HTERT RPE-1 (cell line): ENCODE results near the gene CCDC91.
"Not testable (repeated sequence)": the region's sequence is repeated elsewhere in the genome, so short reads cannot be mapped to it uniquely, and the experiment has no call there.

Experiments
- in situ Hi-C: fragments of 300-500 bp; cut with MboI; formaldehyde crosslinking; loops from 4 replicates; pipeline ENCODE4 v1.14.3; 2020; ENCODE audit warnings: low sequenced_read_pairs

Gene CCDC91

GRCh38 chr12:28231248-28231647, 41.0 kb downstream of the CCDC91 start:
- in situ Hi-C loops, result no loop called here

DNA sequence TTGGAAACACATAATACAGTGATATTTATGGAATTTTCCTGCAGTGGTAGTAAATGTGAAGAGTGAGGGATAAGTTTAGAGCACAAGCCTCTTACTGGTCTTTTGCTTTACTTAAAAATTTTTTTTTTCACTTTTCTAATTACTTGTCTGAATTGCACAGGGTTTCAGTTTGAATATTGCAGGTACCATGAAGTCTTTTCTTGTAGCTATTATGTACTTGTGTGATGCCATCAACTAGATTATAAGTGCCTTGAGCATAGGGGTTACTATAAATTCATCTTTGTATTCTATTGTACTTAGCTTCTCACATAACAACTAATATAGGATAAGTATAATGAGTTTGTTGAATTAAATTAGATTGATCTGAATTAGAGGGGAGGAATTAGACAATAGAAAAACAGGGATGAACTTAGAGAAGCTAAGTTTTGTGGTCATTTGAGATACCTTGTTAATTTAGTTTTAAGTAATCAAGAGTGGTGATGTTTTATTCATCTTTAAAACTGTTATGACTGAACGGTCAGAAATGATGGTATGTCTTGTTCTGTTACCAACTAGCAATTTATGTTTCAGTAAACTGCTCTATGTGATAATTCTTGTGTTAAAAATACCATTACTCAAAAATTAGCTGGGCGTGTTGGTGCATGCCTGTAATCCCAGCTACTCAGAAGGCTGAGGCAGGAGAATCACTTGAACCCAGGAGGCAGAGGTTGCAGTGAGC, 42.1 kb downstream of the CCDC91 start:
- in situ Hi-C loops, result no loop called here

- in situ Hi-C loops, result no loop called here
These were observed 44.2 kb downstream of the CCDC91 start for GRCh38 chr12:28234444-28234843.

DNA sequence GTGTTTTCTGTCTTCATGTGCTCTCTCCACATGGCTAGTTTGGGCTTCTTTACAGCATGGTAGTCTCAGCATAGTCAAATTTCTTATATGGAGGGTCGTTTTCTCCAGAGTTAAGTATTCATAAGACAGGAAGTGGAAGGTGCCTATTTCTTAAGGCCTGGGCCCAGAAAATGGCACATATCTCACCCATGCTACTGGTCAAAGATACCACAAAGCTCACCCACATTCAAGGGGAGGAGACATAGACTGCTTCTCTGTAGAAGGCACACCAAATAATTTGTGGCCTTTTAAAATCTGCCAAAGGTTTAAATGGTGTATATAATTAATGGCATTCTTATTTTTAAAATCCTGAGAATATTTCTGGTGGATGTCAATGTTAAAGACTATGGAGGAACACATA, 44.8 kb downstream of the CCDC91 start:
- in situ Hi-C loops, result no loop called here

DNA sequence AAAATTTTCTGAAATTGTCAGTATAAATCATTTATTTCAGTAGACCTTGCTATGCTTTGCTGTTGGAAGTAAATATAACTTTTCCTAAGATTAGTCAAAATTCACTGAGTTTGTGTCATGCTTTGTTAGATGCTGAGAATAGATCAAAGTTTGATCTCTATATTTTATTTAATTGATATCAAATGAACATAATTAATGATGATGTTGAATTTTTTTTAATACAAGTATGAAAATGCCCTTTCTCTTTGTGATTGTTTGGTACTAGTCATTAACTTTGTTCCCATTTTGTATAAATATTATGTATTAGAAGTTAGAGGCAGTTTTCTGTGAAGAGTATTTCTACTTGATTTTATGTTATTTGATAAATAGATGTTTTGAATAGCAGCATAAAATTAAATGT, 45.7 kb downstream of the CCDC91 start:
- in situ Hi-C loops, result no loop called here

DNA sequence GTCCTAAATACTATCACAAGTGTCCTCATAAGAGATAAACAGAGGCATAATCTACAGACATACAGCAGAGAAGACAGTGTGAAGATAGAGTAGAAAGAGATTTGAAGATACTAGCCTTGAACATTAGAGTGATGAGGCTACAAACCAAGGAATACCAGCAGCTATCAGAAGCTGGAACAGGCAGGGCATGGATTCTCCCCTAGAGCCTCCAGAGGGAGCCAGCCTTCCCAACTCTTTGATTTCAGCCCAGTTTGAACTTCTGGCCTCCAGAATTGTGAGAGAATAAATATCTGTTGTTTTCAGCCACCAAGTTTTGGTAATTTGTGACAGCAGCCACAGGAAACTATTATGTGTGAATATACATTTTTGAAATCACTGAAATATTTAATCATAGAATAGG, 47.2 kb downstream of the CCDC91 start:
- in situ Hi-C loops, result no loop called here

DNA sequence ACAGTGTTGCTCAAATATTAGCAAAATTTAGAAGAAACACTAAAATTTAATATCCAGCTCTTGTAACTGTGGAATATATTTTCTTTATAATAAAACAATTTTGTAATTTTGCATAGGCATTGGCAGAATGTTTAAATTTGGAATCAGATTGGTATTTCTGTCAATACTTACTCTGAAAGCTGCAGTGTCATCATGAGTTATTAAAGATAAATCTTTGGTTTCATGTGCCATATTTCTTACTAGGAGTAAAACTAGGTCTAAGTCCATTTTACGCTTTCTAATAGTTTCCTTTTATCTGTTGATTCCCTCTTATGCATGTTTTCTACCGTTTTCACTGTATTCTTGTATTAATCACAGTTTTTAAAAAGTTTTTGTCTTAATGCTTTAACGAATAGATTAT, 49.7 kb downstream of the CCDC91 start:
- in situ Hi-C loops, result no loop called here

GRCh38 chr12:28240853-28241252, 50.6 kb downstream of the CCDC91 start:
- in situ Hi-C loops, result no loop called here

GRCh38 chr12:28242129-28242495, 51.9 kb downstream of the CCDC91 start:
- in situ Hi-C loops, result no loop called here

DNA sequence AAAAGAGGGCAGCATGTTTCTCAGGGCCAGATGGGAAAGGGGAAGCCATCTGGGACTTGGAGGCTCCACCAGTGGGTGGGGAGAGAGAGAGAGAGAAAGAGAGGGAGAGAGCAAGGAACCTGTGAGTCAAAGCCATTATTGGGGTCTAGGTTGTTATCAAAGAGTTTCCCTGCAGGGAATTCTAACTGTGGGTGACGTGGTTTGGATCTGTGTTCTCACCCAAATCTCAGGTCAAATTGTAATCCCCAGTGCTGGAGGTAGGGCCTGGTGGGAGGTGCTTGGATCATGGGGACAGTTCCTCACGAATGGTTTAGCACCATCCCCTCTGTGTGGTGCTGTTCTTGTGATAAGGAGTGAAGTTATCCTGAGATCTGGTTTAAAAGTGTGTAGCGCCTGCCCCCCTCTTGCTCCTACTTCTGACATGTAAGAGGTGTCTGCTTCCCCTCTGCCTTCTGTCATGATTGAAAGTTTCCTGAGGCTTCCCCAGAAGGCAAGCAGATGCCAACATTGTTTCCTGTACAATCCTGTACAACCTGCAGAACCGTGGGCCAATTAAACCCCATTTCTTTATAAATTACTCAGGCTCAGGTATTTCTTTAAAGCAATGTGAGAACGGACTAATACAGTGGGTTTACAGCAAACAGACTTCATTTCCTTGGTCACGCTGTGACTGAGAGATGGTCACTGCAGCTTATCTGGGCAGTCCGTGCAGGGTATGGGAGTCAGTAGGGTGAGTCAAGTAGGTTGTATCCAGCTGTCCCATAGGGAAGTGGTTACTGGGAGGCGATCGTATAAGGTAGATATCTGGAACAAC, 52.4 kb downstream of the CCDC91 start:
- in situ Hi-C loops, result no loop called here

DNA sequence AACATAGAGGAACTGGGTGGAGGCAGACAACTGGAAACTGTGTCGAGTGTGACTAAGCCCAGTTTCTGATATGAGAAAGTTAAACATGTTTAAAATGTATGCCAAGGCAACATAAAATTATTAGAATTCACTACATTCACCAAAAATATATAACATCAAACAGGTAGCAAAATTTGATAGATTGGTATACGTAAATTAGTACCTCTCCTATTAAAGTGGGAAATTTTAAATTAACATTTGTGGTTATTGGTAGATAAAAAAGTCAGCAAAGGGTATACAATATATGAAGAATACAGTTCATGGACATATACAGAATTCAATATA, 53.0 kb downstream of the CCDC91 start:
- in situ Hi-C loops, result no loop called here

DNA sequence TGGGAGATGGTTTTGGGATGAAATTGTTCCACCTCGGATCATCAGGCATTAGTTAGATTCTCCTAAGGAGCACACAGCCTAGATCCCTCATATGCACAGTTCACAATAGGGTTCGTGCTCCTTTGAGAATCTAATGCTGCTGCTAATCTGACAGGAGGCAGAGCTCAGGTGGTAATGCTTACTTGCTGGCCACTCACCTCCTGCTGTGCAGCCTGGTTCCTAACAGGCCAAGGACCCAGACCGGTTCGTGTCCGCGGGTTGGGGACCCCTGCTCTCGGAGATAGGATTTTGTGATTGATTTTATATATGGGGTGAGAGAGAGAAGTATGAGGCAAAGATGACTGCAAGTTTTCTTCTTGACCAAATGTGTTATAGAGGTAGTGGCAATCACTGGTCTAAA, 57.5 kb downstream of the CCDC91 start:
- in situ Hi-C loops, result no loop called here

- in situ Hi-C loops, result no loop called here
These were observed 58.4 kb downstream of the CCDC91 start for GRCh38 chr12:28248555-28249145.

GRCh38 chr12:28253161-28253641, 62.9 kb downstream of the CCDC91 start:
- in situ Hi-C loops, result no loop called here

DNA sequence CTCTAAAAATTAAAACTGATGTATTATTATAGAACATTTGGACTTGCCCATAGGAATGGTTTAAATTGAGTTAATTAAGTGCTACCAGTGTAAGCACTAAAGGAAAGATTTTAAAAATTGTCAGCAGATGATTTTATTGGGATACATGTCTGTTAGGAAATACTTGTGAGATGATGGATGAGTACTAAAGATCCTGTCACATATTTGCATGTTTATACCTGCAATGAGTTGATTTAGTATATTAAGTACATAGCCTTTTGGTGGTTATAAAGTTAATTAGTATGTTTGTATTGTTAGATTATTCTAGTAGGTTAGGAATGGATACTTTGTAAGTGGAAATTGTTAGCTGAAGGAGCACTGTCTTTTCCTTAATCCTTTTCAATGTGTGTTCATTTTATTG, 67.2 kb downstream of the CCDC91 start:
- in situ Hi-C loops, result no loop called here

DNA sequence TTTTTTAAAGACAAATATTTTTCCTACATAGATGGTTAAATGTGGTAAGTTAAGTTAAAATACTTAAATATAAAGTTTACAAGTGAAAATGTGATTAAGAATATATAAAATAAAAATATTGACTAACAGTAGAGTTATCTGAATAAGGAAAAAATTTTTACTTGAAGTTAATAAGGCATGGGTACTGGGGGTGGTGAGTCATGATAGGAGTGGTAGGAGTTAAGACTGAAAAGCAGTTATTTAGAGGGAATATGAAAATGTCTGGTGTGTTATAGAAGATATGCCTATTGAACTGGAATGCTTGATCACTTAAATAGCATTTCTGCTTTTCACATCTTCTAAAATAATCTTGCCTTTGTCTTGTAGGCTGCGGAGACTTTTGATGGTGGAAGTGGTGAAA, 68.7 kb downstream of the CCDC91 start:
- in situ Hi-C loops, result no loop called here

DNA sequence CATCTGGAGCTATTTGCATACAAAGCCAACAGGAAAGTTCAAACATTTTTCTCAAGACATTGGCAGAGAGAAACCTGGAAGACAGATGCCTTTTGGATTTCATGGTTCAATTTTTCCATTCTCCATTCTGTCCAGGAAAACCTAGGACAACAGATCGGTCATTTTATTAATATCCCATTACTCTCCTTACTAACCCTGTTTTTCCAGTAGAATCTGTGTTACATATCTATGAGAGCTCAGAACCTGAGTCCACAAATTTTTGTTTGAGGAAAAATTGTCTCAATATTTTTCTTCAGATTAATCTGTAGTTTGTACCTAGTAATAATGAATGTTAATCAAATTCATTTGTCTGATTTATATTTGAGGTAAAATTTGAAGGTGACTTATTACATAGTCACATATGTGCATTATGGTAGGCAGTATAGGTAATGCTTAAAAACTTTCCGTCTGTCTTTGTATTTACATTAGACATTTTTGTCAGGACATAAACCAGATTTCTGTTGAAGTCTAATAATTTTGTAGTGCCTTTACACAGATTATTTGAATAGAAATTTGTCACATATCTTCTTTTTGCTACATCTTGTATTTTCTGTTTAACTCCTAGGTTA, 75.3 kb downstream of the CCDC91 start:
- in situ Hi-C loops, result no loop called here

DNA sequence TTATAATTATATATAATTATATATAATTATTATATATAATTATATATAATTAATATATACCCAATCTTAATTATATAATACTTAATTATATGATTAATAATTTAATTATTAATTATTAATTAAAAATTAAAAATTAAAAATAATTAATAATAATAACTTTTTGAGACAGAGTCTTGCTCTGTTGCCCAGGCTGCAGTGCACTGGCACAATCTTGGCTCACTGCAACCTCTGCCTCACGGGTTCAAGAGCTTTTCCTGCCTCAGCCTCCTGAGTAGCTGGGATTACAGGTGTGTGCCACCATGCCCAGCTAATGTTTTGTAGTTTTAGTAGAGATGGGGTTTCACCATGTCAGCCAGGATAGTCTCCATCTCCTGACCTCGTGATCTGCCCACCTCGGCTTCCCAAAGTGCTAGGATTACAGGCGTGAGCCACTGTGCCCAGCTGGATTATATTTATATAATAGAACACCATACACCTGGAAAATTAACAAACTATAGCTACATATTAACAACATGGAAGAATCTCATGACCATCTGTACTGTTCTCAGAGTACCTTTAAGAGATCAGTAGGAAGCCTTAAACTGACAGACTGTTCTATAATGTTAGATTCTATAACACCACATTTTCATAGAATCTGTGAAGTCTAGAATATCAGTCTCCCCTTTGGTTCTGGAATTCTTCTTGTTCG, 77.8 kb downstream of the CCDC91 start:
- in situ Hi-C loops, result not testable (repeated sequence)

- in situ Hi-C loops, result no loop called here
These were observed 78.5 kb downstream of the CCDC91 start for GRCh38 chr12:28268608-28269229.

- in situ Hi-C loops, result no loop called here
These were observed 79.6 kb downstream of the CCDC91 start for GRCh38 chr12:28269851-28270250.

GRCh38 chr12:28278499-28278898, 88.2 kb downstream of the CCDC91 start:
- in situ Hi-C loops, result no loop called here
